ENCODE measurements around the gene BAIAP3. TPM values are rescaled to one million over a fixed set of nuclear protein-coding genes. Genes with fewer than 3 reads are reported as not detected.

BAIAP3 gene
- total RNA-seq, 1 experiment from 2014 or later: 6.8 TPM

- no peak overlapping the region for H3K56ac ChIP-seq (ENCODE audit: insufficient read length, low read depth, low read length)
- no peaks in the 10 kb centered on the region for H3K9me3 ChIP-seq (ENCODE audit: control insufficient read depth, low read depth, low read length)
- H2BK20ac ChIP-seq (ENCODE audit: low read depth, low read length, poor library complexity, severe bottlenecking): no peak overlapping the region
- no peak overlapping the region for H3K4ac ChIP-seq (ENCODE audit: low read depth, low read length)
- H3K27me3 ChIP-seq (ENCODE audit: insufficient read depth, low read length): no peaks in the 10 kb centered on the region
- no peak overlapping the region for H2AFZ ChIP-seq (ENCODE audit: low read length)
- no peaks in the 10 kb centered on the region for H3K27me3 Mint-ChIP-seq (ENCODE audit: low read depth)
- H2BK5ac ChIP-seq (ENCODE audit: insufficient read length, low read length): no peak overlapping the region
- H4K20me1 ChIP-seq (ENCODE audit: control insufficient read depth, insufficient read depth, insufficient read length): no peaks in the 10 kb centered on the region
- no peak overlapping the region for H4K91ac ChIP-seq (ENCODE audit: insufficient read length, low read depth, low read length)
- H3K36me3 Mint-ChIP-seq (ENCODE audit: insufficient read depth in 1 of 3, low read depth in 3 of 3): peaks cover 16 to 46% (median 33%) of the 10 kb centered on the region in 3 experiments; a peak in 6 of 7 replicates
- H3K14ac ChIP-seq (ENCODE audit: insufficient read depth, low read length): no peak overlapping the region
- H3K9me3 Mint-ChIP-seq: no peaks in the 10 kb centered on the region
- H3K4me3 Mint-ChIP-seq: no peak overlapping the region
- no peaks in the 10 kb centered on the region for H3K4me1 ChIP-seq (ENCODE audit: insufficient read depth, low read length)
- H3K23me2 ChIP-seq (ENCODE audit: insufficient read length, low read depth, low read length, poor library complexity, severe bottlenecking): no peaks in the 10 kb centered on the region
- H2AK5ac ChIP-seq (ENCODE audit: insufficient read length, low read length): no peak overlapping the region
- no peak overlapping the region for H2BK12ac ChIP-seq (ENCODE audit: insufficient read length, low read depth, low read length)
- H2BK15ac ChIP-seq (ENCODE audit: low read depth, low read length): no peak overlapping the region
- H2BK120ac ChIP-seq (ENCODE audit: low read depth, low read length, poor library complexity, severe bottlenecking): no peak overlapping the region
- H4K5ac ChIP-seq (ENCODE audit: insufficient read length, low read depth, low read length): no peak overlapping the region
- no peak overlapping the region for H3K27ac ChIP-seq (ENCODE audit: insufficient read length, low read depth, low read length)
- H3T11ph ChIP-seq (ENCODE audit: low read length): no peak overlapping the region
- H3K27ac Mint-ChIP-seq: no peak overlapping the region
- H4K8ac ChIP-seq (replicated peaks; ENCODE audit: insufficient read length, low read depth, low read length): no peak overlapping the region
- H3K18ac ChIP-seq (ENCODE audit: insufficient read length, low read depth, low read length): no peak overlapping the region
- H3K4me1 Mint-ChIP-seq: no peaks in the 10 kb centered on the region
- no peak overlapping the region for H3K9ac ChIP-seq (ENCODE audit: extremely low read depth, insufficient read length, low read length)
- TF ChIP-seq, protein P1, sequence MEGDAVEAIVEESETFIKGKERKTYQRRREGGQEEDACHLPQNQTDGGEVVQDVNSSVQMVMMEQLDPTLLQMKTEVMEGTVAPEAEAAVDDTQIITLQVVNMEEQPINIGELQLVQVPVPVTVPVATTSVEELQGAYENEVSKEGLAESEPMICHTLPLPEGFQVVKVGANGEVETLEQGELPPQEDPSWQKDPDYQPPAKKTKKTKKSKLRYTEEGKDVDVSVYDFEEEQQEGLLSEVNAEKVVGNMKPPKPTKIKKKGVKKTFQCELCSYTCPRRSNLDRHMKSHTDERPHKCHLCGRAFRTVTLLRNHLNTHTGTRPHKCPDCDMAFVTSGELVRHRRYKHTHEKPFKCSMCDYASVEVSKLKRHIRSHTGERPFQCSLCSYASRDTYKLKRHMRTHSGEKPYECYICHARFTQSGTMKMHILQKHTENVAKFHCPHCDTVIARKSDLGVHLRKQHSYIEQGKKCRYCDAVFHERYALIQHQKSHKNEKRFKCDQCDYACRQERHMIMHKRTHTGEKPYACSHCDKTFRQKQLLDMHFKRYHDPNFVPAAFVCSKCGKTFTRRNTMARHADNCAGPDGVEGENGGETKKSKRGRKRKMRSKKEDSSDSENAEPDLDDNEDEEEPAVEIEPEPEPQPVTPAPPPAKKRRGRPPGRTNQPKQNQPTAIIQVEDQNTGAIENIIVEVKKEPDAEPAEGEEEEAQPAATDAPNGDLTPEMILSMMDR (conservative IDR thresholded peaks at IDR 0.05): no peak
- no peak for DNase-seq
- no CpG with 5 or more reads among the region's 43 CpGs for WGBS (ENCODE audit: extremely low coverage, insufficient read length, low lambda C conversion rate)
- no peak overlapping the region for H3K23ac ChIP-seq (ENCODE audit: insufficient read length, low read depth, low read length)
- no peaks in the 10 kb centered on the region for H3K79me1 ChIP-seq (ENCODE audit: insufficient read depth, low read depth, low read length, poor library complexity, severe bottlenecking)
- no peak overlapping the region for H3K4me2 ChIP-seq (ENCODE audit: insufficient read depth, insufficient read length, low read length)
- 0 out of 2 replicates have a peak, but pooled peaks cover 2% of the 10 kb centered on the region for H3K79me2 ChIP-seq (ENCODE audit: insufficient read depth, low read length)
Observed at GRCh38 chr16:1361685-1362360, 28.4 kb downstream of the BAIAP3 start.

All from H9 (cell line).